BJ (cell line): ENCODE data around the gene IFNG-AS1. TPM values are rescaled to one million over a fixed set of nuclear protein-coding genes. Genes with fewer than 3 reads are reported as not detected.

Source experiments
- CTCF ChIA-PET: fragments of 350-600 bp; formaldehyde crosslinking; extraction: SDS; loops from one replicate; lab custom pipeline; 2021; ENCODE audit warnings: antibody characterized with exemption, inconsistent platforms; lab: Yijun Ruan, JAX
- POLR2A ChIA-PET: fragments of 300-600 bp; sonication (Branson Sonifier 250); formaldehyde crosslinking; extraction: SDS; loops from one replicate; lab custom pipeline; 2021; ENCODE audit warnings: antibody characterized with exemption; lab: Charles Lee
- DNase-seq: peaks from one replicate; pipeline ENCODE4 v3.0.0-alpha.2; 2011; ENCODE audit warnings: low read depth
- H3K27me3 ChIP-seq: 2 replicates; pipeline ENCODE4 v1.6.0; 2011; ENCODE audit warnings: low read length; ENCODE audit not compliant: control insufficient read depth, insufficient read depth
- H3K36me3 ChIP-seq: 2 replicates; pipeline ENCODE4 v1.5.1; 2011; ENCODE audit warnings: low read length; ENCODE audit not compliant: control insufficient read depth, insufficient read depth
- H3K4me3 ChIP-seq: 2 replicates; pipeline ENCODE4 v1.5.1; 2011; ENCODE audit warnings: low read depth, mild to moderate bottlenecking, control low read depth, low read length
- polyA plus RNA-seq: library from polyadenylated mRNA; depleted of rRNA; stranded (reverse); fragments of >200 nt; gene quantifications from 2 replicates; pipeline ENCODE4 v1.2.3, GENCODE V29; 2011
- TF ChIP-seq, protein P1 (sequence below): IDR thresholded peaks from 2 replicates; pipeline ENCODE4 v1.5.1; 2011; ENCODE audit warnings: low read depth, mild to moderate bottlenecking, control low read depth, inconsistent platforms, low read length, moderate library complexity; ENCODE audit not compliant: insufficient read depth

The IFNG-AS1 gene
- polyA plus RNA-seq, 1 experiment: not detected

DNA sequence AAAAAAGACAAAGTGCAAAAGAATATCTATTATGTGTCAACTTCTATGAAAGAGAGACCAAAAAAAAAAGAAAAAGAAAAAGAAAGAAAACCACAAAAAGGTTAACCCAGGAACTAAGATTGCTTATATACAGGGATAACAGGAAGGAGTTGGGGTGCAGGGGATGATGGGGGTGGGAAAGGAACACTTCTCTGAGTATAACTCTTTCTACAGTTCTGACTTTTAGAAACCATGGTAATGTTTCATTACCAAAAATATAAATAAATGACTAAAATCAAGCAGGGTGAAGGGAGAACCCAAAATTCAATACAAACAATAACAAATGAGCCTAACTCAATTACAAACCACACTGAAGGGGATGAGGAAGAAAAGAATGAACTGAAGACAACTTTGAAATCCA lies 9.1 kb downstream of the IFNG-AS1 start:
- ChIA-PET POLR2A (no interaction called here), CTCF (no interaction called here)
- H3K4me3 ChIP-seq: no peak overlapping the region
- H3K27me3 ChIP-seq: no peaks in the 10 kb centered on the region
- TF ChIP-seq, protein P1, sequence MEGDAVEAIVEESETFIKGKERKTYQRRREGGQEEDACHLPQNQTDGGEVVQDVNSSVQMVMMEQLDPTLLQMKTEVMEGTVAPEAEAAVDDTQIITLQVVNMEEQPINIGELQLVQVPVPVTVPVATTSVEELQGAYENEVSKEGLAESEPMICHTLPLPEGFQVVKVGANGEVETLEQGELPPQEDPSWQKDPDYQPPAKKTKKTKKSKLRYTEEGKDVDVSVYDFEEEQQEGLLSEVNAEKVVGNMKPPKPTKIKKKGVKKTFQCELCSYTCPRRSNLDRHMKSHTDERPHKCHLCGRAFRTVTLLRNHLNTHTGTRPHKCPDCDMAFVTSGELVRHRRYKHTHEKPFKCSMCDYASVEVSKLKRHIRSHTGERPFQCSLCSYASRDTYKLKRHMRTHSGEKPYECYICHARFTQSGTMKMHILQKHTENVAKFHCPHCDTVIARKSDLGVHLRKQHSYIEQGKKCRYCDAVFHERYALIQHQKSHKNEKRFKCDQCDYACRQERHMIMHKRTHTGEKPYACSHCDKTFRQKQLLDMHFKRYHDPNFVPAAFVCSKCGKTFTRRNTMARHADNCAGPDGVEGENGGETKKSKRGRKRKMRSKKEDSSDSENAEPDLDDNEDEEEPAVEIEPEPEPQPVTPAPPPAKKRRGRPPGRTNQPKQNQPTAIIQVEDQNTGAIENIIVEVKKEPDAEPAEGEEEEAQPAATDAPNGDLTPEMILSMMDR: no peak
- H3K36me3 ChIP-seq: no peaks in the 10 kb centered on the region
- no peak for DNase-seq

DNA sequence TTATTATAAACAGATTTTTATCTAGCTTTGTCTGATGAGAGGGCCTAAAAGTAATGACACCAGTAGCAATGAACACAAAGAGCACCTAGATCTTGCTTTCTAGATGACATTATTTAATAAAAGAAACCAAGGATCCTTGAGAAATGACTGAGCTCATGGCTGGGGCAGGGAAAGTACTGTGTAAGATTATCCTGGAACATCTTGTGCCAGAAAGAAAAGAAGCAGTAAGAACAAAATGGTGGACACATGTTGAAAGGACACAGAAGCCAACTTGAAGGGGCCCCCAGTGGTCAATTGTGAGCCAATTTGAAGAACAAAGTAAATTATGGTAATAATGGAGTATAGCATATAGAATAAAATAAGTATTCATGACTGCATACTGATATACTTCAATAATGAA lies 10.0 kb downstream of the IFNG-AS1 start:
- no peak for DNase-seq
- no peaks in the 10 kb centered on the region for H3K36me3 ChIP-seq
- H3K27me3 ChIP-seq: no peaks in the 10 kb centered on the region

DNA sequence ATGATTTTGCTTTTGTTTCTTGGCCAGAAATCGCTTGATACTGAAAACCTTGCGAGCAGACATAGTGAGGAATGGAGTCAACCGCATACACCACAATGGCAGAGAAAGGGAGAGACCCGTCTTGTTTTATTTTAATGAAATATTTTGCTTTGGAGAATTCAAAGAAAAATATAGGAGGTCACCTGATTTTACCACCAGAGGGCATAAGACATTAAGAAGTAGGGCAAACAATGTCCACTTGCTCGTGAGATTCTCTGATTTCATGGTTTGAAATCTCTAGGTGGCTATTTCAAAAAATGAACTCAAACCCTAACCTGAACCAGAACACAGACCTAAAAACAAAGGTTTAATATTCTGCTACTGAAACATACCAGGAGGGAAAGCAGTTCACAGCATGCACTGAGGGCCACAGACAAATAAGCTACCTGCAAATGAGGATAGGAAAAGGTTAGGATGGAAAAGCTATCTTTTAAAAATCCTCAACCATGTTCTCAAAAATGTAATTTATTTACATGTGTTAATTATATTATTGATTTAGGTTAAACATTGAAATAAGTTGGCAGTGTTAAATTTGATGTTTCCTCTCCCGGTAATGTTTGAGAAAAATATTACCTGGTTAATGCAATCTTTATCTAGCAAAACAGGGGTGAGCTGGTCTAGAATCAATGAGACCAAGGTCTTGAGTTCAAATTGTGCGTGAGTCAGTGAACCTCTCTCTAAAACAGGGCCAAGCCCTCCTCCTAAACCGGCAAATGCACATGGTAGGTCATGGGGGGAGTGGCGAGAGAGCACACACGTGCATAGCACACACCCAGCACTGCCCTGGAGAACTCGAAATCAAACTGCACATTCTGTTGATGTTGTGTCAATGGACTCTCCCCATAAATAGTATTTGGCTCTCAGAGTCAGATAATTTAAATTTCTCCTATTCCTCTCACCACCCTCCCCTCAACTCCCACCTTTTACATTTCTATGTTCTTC lies 12.5 kb downstream of the IFNG-AS1 start:
- TF ChIP-seq, protein P1: peak; percentile 43
- ChIA-PET CTCF (interaction anchor here (0.7 to 1.4 kb wide), 8 partner anchors 8 to 38 kb away, joined by 3 to 7 read pairs (median 3); partner anchors contain the start of gene IFNG-AS1), POLR2A (no interaction called here)
- H3K27me3 ChIP-seq: no peaks in the 10 kb centered on the region
- no peaks in the 10 kb centered on the region for H3K36me3 ChIP-seq
- DNase-seq: no peak
- H3K4me3 ChIP-seq: no peak overlapping the region

More for the DNA sequence above, 10.0 kb downstream of the IFNG-AS1 start:
- ChIA-PET POLR2A (no interaction called here), CTCF (interaction anchor here (0.9 to 1.8 kb wide), 3 partner anchors 10 to 41 kb away, joined by 3 to 5 read pairs (median 4); partner anchors contain the start of gene IFNG-AS1)
- no peak overlapping the region for H3K4me3 ChIP-seq
- TF ChIP-seq, protein P1: no peak

DNA sequence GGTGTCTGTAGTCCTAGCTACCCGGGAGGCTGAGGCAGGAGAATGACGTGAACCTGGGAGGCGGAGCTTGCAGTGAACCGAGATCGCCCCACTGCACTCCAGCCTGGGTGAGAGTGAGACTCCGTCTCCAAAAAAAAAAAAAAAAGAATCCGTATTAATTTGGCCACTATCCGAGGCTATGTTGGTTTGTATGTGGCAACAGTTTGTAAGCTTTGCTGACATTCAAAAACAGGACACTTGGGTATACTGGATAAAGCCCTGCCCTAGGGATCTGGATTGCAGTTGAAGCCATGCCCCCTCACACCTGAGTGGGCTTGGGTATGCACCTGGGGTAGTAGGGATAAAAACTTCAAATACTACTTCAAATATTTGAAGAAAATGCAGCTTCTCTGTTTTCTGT lies 14.5 kb downstream of the IFNG-AS1 start:
- no peak for DNase-seq
- no peaks in the 10 kb centered on the region for H3K27me3 ChIP-seq
- ChIA-PET CTCF (interaction anchor here (0.6 to 2.0 kb wide), 3 partner anchors 14 to 1338 kb away, joined by 3 to 5 read pairs (median 3); partner anchors contain the start of gene IFNG-AS1), POLR2A (no interaction called here)
- H3K36me3 ChIP-seq: no peaks in the 10 kb centered on the region
- no peak overlapping the region for H3K4me3 ChIP-seq
- TF ChIP-seq, protein P1: no peak

DNA sequence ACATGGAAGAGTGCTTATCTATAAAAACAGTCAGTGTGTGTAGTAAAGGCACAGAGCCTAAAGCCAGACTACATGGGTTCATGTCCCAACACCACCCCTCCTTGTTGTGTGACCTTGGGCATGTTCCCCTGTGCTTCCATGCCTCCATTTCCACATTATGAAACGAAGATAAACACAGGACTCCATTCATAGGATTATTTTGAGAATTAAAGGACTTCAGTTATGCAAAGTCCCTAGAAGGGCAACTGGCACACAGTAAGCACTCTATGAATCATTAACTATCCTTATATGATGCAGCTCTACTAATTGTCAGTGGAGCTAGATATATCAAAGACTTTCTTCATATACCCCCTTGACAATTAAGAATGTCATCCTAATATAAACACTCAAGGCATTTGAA lies 17.8 kb downstream of the IFNG-AS1 start:
- Histone ChIP-seq H3K27me3 (no peaks in the 10 kb centered on the region), H3K36me3 (no peaks in the 10 kb centered on the region), H3K4me3 (no peak overlapping the region)
- ChIA-PET CTCF (interaction anchor here (0.6 to 1.2 kb wide), 3 partner anchors 19 to 651 kb away, joined by 3 to 4 read pairs (median 3); no protein-coding TSS in a partner anchor), POLR2A (no interaction called here)
- DNase-seq: no peak
- TF ChIP-seq, protein P1: no peak
